GM12864 (cell line): ENCODE data around the gene HDDC3.

ENCODE experiments used
- DNase-seq: peaks from one replicate; pipeline ENCODE4 v3.0.0-alpha.2; 2011; ENCODE audit warnings: low read depth
- H3K4me3 ChIP-seq: 2 replicates; pipeline ENCODE4 v1.5.1; 2011; ENCODE audit warnings: mild to moderate bottlenecking, low read depth, low read length, control low read depth
- CTCF ChIP-seq: IDR thresholded peaks from 2 replicates; pipeline ENCODE4 v1.5.1; 2011; ENCODE audit warnings: low read depth, mild to moderate bottlenecking, moderate library complexity, low read length, control low read depth, inconsistent platforms; ENCODE audit errors: missing control alignments

HDDC3 gene

DNA sequence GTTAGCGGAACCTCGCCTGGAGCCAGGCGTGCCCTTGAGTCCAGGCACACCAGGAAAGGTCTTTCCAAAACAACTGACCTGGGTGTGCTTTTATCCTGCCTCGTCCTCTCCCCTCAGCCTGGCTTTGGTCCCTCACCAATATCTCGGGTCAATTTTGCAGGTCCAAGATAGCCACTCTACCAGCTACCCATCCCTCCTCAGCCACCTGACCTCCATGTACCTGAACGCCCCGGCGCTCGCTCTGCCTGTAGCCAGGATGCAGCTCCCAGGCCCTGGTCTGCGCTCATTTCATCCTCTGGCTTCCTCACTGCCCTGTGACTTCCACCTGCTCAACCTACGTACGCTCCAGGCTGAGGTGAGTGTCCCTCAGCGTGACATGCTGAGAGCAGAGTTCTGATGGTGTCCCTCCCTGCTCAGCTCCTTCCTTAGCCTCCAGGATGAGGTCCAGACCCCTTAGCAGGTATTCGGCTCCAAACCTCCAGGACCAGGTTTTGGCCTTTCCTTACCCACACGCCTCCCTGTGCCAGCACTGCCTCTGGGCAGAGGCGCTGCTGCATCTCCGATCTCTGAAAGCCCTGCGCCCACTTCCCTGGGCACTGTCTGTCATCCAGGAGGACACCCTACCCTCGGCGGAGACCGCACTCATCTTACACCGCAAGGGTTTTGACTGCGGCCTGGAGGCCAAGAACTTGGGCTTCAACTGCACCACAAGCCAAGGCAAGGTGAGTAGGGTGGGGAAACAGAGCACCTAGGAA, 14.1 kb downstream of the HDDC3 start:
- no peak overlapping the region for H3K4me3 ChIP-seq
- no peak for DNase-seq
- TF ChIP-seq CTCF, result no peak

DNA sequence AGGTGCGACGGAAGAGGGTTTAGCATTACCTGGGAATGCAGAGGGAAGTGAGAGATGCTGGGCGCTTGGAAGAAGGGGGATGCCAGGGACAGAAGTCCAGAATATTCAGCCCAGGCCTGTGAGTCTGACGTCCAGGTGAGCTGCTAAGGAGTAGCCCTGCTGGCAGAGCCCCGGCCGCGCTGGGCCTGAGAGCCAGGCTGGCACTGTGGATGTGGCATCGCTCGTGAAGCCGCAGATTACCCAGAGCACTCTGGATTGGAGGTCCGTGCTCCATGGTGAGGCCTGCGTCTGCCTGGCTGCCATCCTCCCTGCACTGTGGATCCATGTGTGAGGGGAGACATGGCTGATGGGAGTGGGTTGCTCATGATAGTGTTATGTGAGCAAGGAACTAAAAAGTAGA, 14.8 kb downstream of the HDDC3 start:
- no peak for TF ChIP-seq CTCF
- DNase-seq, result no peak
- no peak overlapping the region for H3K4me3 ChIP-seq

GRCh38 chr15:90916461-90916860, 15.9 kb downstream of the HDDC3 start:
- no peak for TF ChIP-seq CTCF
- H3K4me3 ChIP-seq, result no peak overlapping the region
- DNase-seq, result no peak

- H3K4me3 ChIP-seq, result no peak overlapping the region
- TF ChIP-seq CTCF, result no peak
- no peak for DNase-seq
Measured at GRCh38 chr15:90915808-90916440, 16.4 kb downstream of the HDDC3 start.

DNA sequence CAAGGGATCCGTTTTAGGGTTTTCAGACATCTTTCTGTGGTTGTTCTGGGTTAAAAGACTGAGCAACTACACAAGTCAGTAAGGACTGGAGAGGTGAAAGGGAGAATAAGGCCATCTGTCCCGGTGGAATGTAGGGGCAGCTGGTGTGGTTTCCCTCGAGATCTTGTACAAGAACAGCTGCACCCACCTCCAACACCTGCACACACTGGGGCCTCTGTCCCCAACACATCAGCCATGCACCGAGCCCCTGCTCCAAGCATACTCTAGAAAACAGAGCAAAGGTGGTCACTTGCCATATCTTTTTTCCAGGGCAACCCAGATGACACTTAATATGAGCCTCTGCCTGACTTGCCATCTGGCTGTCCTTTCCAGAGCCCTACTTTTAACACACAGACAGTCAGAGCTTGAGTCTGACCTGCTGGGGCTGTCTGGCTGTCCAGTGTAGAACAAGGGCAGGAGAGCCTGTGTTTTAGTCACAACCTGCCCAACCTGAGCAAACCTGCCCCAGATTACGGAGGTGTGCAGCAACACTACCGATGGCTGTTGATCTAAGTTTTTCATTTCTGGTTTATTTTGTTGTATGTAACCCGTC, 17.0 kb downstream of the HDDC3 start:
- no peak for TF ChIP-seq CTCF
- H3K4me3 ChIP-seq, result no peak overlapping the region
- no peak for DNase-seq

DNA sequence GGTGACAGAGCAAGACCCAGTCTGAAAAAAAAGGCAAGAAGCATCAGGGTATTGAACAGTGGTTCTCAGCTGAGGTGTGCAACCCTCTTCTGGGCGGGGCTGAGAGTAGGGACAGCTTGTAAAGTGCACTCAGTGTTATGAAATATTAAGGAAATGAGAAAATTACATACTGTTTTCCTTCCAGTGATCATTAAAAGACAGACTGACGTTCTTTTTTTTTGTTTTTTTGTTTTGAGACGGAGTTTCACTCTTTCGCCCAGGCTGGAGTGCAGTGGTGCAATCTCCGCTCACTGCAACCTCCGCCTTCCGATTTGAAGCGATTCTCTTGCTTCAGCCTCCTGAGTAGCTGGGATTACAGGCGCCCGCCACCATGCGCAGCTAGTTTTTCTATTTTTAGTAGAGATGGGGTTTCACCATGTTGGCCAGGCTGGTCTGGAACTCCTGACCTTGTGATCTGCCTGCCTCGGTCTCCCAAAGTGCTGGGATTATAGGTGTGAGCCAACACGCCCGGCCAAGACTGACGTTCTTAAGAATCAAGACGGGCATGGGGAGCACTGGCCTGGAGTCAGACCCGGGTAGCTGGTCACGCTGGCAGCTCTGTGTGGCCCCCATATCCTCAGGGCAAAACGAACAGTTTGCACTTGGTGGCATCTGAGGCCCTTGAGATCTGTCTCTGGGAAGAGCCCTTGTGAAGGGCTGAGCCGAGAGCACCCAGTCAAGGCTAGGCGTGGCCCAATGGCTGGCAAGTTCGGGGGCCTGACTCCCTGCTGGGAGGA, 17.9 kb downstream of the HDDC3 start:
- no peak overlapping the region for H3K4me3 ChIP-seq
- no peak for TF ChIP-seq CTCF

More for the DNA sequence above, 17.9 kb downstream of the HDDC3 start:
- DNase-seq, result no peak
